NB4 (cell line): Measurements from ENCODE around the gene CSPG5.

ENCODE experiments used
- CTCF ChIP-seq: IDR thresholded peaks from one replicate; pipeline ENCODE4 v1.5.1; 2012; ENCODE audit warnings: low read depth, low read length
- MAX ChIP-seq: IDR thresholded peaks from 2 replicates; pipeline ENCODE4 v1.6.1; 2011; ENCODE audit warnings: low read depth, low read length
- MYC ChIP-seq: IDR thresholded peaks from 2 replicates; pipeline ENCODE4 v1.6.1; 2011; ENCODE audit warnings: low read depth, low read length
- POLR2A ChIP-seq: IDR thresholded peaks from 2 replicates; pipeline ENCODE4 v1.6.1; 2011; ENCODE audit warnings: mild to moderate bottlenecking; ENCODE audit not compliant: insufficient read length; ENCODE audit errors: extremely low read depth

GRCh38 chr3:47628426-47628825, 49.8 kb upstream of the CSPG5 start:
- TF ChIP-seq CTCF = no peak
- no peak for TF ChIP-seq POLR2A
- TF ChIP-seq MYC = no peak
- TF ChIP-seq MAX = no peak
